HEK293T (cell line): ENCODE data around the gene DCDC1.

Experiments used
- CTCF ChIA-PET: fragments of 350-600 bp; formaldehyde crosslinking; extraction: SDS; loops from one replicate; lab custom pipeline; 2021; ENCODE audit warnings: antibody characterized with exemption, inconsistent platforms; lab: Yijun Ruan, JAX
- POLR2A ChIA-PET: fragments of 350-600 bp; formaldehyde crosslinking; extraction: SDS; loops from one replicate; lab custom pipeline; 2020; ENCODE audit warnings: antibody characterized with exemption, inconsistent platforms; lab: Yijun Ruan, JAX
- DNase-seq: peaks from one replicate; pipeline ENCODE4 v3.0.0; 2012; ENCODE audit warnings: mixed read lengths; ENCODE audit errors: extremely low spot score
- ARNT ChIP-seq: fragments of 450-650 bp; IDR thresholded peaks from 2 replicates; pipeline ENCODE4 v1.6.1; 2017; ENCODE audit warnings: mild to moderate bottlenecking
- BHLHE40 ChIP-seq: fragments of 450-650 bp; IDR thresholded peaks from 2 replicates; pipeline ENCODE4 v1.6.1; 2016; ENCODE audit warnings: mild to moderate bottlenecking, moderate library complexity, borderline replicate concordance
- CTBP1 ChIP-seq: fragments of 450-650 bp; IDR thresholded peaks from 2 replicates; pipeline ENCODE4 v1.6.1; 2016; ENCODE audit warnings: borderline replicate concordance
- ELF4 ChIP-seq: fragments of 450-650 bp; IDR thresholded peaks from 2 replicates; pipeline ENCODE4 v1.6.1; 2017; ENCODE audit warnings: antibody characterized with exemption
- FOXA1 ChIP-seq: fragments of 450-650 bp; IDR thresholded peaks from 2 replicates; pipeline ENCODE4 v1.6.1; 2016; ENCODE audit warnings: mild to moderate bottlenecking
- FOXK2 ChIP-seq: fragments of 450-650 bp; IDR thresholded peaks from 2 replicates; pipeline ENCODE4 v1.6.1; 2016; ENCODE audit warnings: mild to moderate bottlenecking
- FOXM1 ChIP-seq: fragments of 450-650 bp; IDR thresholded peaks from 2 replicates; pipeline ENCODE4 v1.6.1; 2017; ENCODE audit warnings: mild to moderate bottlenecking, borderline replicate concordance
- HDGF ChIP-seq: fragments of 450-650 bp; IDR thresholded peaks from 2 replicates; pipeline ENCODE4 v1.6.1; 2017; ENCODE audit warnings: antibody characterized with exemption, borderline replicate concordance
- L3MBTL2 ChIP-seq: fragments of 450-650 bp; conservative IDR thresholded peaks from 2 replicates; pipeline ENCODE4 v1.6.1; 2016; ENCODE audit warnings: mild to moderate bottlenecking
- LEF1 ChIP-seq: fragments of 450-650 bp; IDR thresholded peaks from 2 replicates; pipeline ENCODE4 v1.6.1; 2017; ENCODE audit warnings: mild to moderate bottlenecking, borderline replicate concordance
- NFRKB ChIP-seq: fragments of 450-650 bp; IDR thresholded peaks from 2 replicates; pipeline ENCODE4 v1.6.1; 2016; ENCODE audit warnings: mild to moderate bottlenecking, moderate library complexity
- PKNOX1 ChIP-seq: fragments of 450-650 bp; IDR thresholded peaks from 2 replicates; pipeline ENCODE4 v1.6.1; 2016
- SP1 ChIP-seq: fragments of 450-650 bp; IDR thresholded peaks from 2 replicates; pipeline ENCODE4 v1.6.1; 2017
- SUZ12 ChIP-seq: fragments of 450-650 bp; IDR thresholded peaks from 2 replicates; pipeline ENCODE4 v1.6.1; 2016; ENCODE audit warnings: mild to moderate bottlenecking
- TARDBP ChIP-seq: fragments of 450-650 bp; IDR thresholded peaks from 2 replicates; pipeline ENCODE4 v1.6.1; 2016
- ZNF384 ChIP-seq: fragments of 450-650 bp; IDR thresholded peaks from 2 replicates; pipeline ENCODE4 v1.6.1; 2016

DCDC1 gene

GRCh38 chr11:31120428-31120827 is 249.1 kb downstream of the DCDC1 start:
- CTCF ChIA-PET, result no interaction called here
- TF ChIP-seq BHLHE40, result no peak
- no peak for TF ChIP-seq ARNT
- no peak for TF ChIP-seq CTBP1
- TF ChIP-seq HDGF, result no peak
- no peak for TF ChIP-seq SP1
- no peak for TF ChIP-seq FOXM1
- POLR2A ChIA-PET, result no interaction called here
- no peak for DNase-seq

- ChIA-PET CTCF (interaction anchor here (2.5 kb wide), 1 partner anchor 12 kb away, joined by 11 read pairs; no protein-coding TSS in a partner anchor), POLR2A (no interaction called here)
- TF ChIP-seq NFRKB, result no peak
- no peak for TF ChIP-seq HDGF
- no peak for TF ChIP-seq TARDBP
- TF ChIP-seq SP1, result no peak
- TF ChIP-seq FOXA1, result no peak
- TF ChIP-seq ZNF384, result no peak
- no peak for TF ChIP-seq BHLHE40
- TF ChIP-seq ELF4, result no peak
- TF ChIP-seq FOXK2, result no peak
- no peak for TF ChIP-seq PKNOX1
- TF ChIP-seq SUZ12, result no peak
- no peak for TF ChIP-seq LEF1
- TF ChIP-seq L3MBTL2, result no peak
- no peak for TF ChIP-seq CTBP1
- TF ChIP-seq ARNT, result no peak
- DNase-seq, result no peak
Measured at GRCh38 chr11:31118566-31118965, 251.0 kb downstream of the DCDC1 start.

GRCh38 chr11:31117038-31117437 is 252.5 kb downstream of the DCDC1 start:
- POLR2A ChIA-PET, result no interaction called here
- TF ChIP-seq ARNT (no peak), FOXM1 (no peak), SUZ12 (no peak), PKNOX1 (no peak), FOXK2 (no peak), BHLHE40 (no peak), LEF1 (no peak), CTBP1 (no peak)
- CTCF ChIA-PET, result interaction anchor here (2.5 kb wide), 1 partner anchor 10 kb away, joined by 11 read pairs; no protein-coding TSS in a partner anchor
- no peak for DNase-seq

- ChIA-PET POLR2A (no interaction called here), CTCF (interaction anchor here (1.0 kb wide), 1 partner anchor 893 kb away, joined by 4 read pairs; no protein-coding TSS in a partner anchor)
- no peak for TF ChIP-seq PKNOX1
- no peak for TF ChIP-seq TARDBP
- no peak for TF ChIP-seq CTBP1
- TF ChIP-seq SUZ12, result no peak
- TF ChIP-seq BHLHE40, result no peak
- no peak for TF ChIP-seq ZNF384
- TF ChIP-seq ELF4, result no peak
- no peak for TF ChIP-seq FOXK2
- TF ChIP-seq FOXA1, result no peak
- TF ChIP-seq SP1, result no peak
- TF ChIP-seq LEF1, result no peak
- no peak for TF ChIP-seq L3MBTL2
- no peak for TF ChIP-seq NFRKB
- TF ChIP-seq ARNT, result no peak
- no peak for TF ChIP-seq HDGF
- TF ChIP-seq FOXM1, result no peak
- DNase-seq, result no peak
Measured at GRCh38 chr11:31114442-31114841, 255.1 kb downstream of the DCDC1 start.

GRCh38 chr11:31110830-31111229 is 258.7 kb downstream of the DCDC1 start:
- CTCF ChIA-PET, result no interaction called here
- TF ChIP-seq ZNF384 (no peak), FOXA1 (no peak), LEF1 (no peak), FOXK2 (no peak), PKNOX1 (no peak), L3MBTL2 (no peak), HDGF (no peak), SUZ12 (no peak), NFRKB (no peak), ARNT (no peak), TARDBP (no peak), ELF4 (no peak), SP1 (no peak), BHLHE40 (no peak), FOXM1 (no peak)
- DNase-seq, result no peak
- POLR2A ChIA-PET, result no interaction called here

GRCh38 chr11:31109446-31109845 is 260.1 kb downstream of the DCDC1 start:
- TF ChIP-seq SP1 (no peak), ZNF384 (no peak), ARNT (no peak), BHLHE40 (no peak), ELF4 (no peak), FOXA1 (no peak), HDGF (no peak), TARDBP (no peak), PKNOX1 (no peak), L3MBTL2 (no peak), LEF1 (no peak), SUZ12 (no peak), FOXK2 (no peak)

More at GRCh38 chr11:31109446-31109845, 260.1 kb downstream of the DCDC1 start:
- ChIA-PET POLR2A (no interaction called here), CTCF (no interaction called here)
- DNase-seq, result no peak
